ENCODE results near the gene DIAPH3.

DIAPH3 gene

GRCh38 chr13:59706101-59706976, 457.4 kb downstream of the DIAPH3 start:
- DNase-seq, result no peak

GRCh38 chr13:59702269-59702668, 461.5 kb downstream of the DIAPH3 start:
- no peak for DNase-seq

- no peak for DNase-seq
These were observed 462.5 kb downstream of the DIAPH3 start for GRCh38 chr13:59701261-59701660.

- no peak for DNase-seq
These were observed 463.4 kb downstream of the DIAPH3 start for GRCh38 chr13:59700281-59700680.

GRCh38 chr13:59696271-59696670, 467.5 kb downstream of the DIAPH3 start:
- DNase-seq, result no peak

- DNase-seq, result no peak
These were observed 472.1 kb downstream of the DIAPH3 start for GRCh38 chr13:59691501-59692066.

GRCh38 chr13:59690857-59691500, 472.7 kb downstream of the DIAPH3 start:
- DNase-seq, result no peak

GRCh38 chr13:59689057-59689456, 474.7 kb downstream of the DIAPH3 start:
- DNase-seq, result no peak

GRCh38 chr13:59686798-59687394, 476.8 kb downstream of the DIAPH3 start:
- no peak for DNase-seq

GRCh38 chr13:59684105-59684504, 479.6 kb downstream of the DIAPH3 start:
- DNase-seq, result no peak

- no peak for DNase-seq
These were observed 482.0 kb downstream of the DIAPH3 start for GRCh38 chr13:59681636-59682311.

- DNase-seq, result no peak
These were observed 483.2 kb downstream of the DIAPH3 start for GRCh38 chr13:59680429-59681024.

- no peak for DNase-seq
These were observed 484.5 kb downstream of the DIAPH3 start for GRCh38 chr13:59679254-59679653.

GRCh38 chr13:59677966-59678814, 485.5 kb downstream of the DIAPH3 start:
- DNase-seq, result no peak

- DNase-seq, result no peak
These were observed 486.3 kb downstream of the DIAPH3 start for GRCh38 chr13:59677430-59677829.

- DNase-seq, result no peak
These were observed 489.1 kb downstream of the DIAPH3 start for GRCh38 chr13:59674616-59675015.

- no peak for DNase-seq
These were observed 490.4 kb downstream of the DIAPH3 start for GRCh38 chr13:59673286-59673685.

GRCh38 chr13:59672445-59672844, 491.3 kb downstream of the DIAPH3 start:
- DNase-seq, result no peak

GRCh38 chr13:59671881-59672280, 491.8 kb downstream of the DIAPH3 start:
- no peak for DNase-seq

- DNase-seq, result no peak
These were observed 497.2 kb downstream of the DIAPH3 start for GRCh38 chr13:59666504-59666903.

GRCh38 chr13:59665732-59666131, 498.0 kb downstream of the DIAPH3 start:
- DNase-seq, result no peak
